Ureter (tissue), 1 donor: Measurements from ENCODE around the gene FAM118B. TPM values are rescaled to one million over a fixed set of nuclear protein-coding genes. Genes with fewer than 3 reads are reported as not detected.
"Not testable (repeated sequence)": the region's sequence is repeated elsewhere in the genome, so short reads cannot be mapped to it uniquely, and the experiment has no call there.

Source experiments
- DNase-seq: peaks from one replicate; pipeline ENCODE4 v3.0.0-alpha.2; 2020; ENCODE audit warnings: low spot score
- total RNA-seq: library from RNA; stranded (reverse); gene quantifications from one replicate; pipeline ENCODE4 v1.2.4, GENCODE V29; 2023
- donor health status: DM: yes; HTN: yes; CAD: no.

The FAM118B gene
- total RNA-seq, 1 donor from 2014 or later = 22.2 TPM

DNA sequence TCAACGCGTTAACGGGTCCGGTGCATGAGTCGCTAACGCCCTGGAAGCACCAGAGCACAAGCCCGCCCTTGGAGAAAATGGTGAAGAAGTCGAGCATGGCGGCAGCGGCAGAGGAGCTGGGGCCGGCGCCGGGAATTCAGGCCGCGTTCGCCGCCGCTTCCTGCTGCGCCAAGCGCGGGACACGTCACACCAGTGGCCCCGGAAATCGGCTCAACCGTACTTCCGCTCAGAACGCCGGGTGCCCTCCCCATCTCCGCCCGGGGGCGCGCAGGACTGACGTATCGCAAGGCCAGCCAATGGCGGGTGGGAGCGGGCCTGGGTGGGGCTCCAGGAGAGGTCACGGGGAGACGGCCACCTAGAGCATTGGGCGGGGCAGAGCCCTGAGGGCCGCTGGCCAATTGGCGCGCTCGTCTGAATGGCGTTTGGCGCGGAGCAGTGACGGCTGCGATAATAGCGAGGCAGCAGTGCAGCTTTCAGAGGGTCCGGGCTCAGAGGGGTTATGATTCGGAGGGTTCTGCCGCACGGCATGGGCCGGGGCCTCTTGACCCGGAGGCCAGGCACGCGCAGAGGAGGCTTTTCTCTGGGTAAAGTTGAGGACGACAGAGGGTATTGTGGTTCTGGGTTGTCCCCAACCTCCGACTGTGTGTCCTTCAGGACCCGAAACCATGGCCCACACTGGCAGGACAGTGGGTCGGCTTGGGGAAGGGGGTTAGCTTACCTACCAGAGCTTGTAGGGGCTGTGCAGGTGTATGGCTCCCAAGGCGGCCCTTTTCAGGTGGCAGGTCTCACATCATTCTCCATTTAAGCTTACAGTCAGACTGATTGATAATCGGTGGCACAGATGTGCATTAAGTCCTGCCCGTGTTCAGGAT, 57.4 kb downstream of the FAM118B start, which contains the start of the genes FOXRED1 and SRPRA:
TSS of gene FOXRED1 (plus strand) at position 447 of the 872 bp plus-strand sequence. CDS start at position 500, 53 bp downstream.
TSS of gene SRPRA (minus strand) at position 188 of the 872 bp plus-strand sequence. CDS start at position 97, 91 bp downstream.
- peak; percentile 100 for DNase-seq

DNA sequence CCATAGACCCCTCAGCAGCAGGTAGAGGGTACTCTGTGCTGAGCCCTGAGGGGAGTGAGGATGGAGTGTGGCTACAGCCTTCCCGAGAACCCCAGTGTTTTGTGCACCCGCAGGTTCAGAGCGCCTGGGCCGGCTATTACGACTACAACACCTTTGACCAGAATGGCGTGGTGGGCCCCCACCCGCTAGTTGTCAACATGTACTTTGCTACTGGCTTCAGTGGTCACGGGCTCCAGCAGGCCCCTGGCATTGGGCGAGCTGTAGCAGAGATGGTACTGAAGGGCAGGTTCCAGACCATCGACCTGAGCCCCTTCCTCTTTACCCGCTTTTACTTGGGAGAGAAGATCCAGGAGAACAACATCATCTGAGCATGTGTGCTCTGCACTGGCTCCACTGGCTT, 65.7 kb downstream of the FAM118B start:
- no peak for DNase-seq

DNA sequence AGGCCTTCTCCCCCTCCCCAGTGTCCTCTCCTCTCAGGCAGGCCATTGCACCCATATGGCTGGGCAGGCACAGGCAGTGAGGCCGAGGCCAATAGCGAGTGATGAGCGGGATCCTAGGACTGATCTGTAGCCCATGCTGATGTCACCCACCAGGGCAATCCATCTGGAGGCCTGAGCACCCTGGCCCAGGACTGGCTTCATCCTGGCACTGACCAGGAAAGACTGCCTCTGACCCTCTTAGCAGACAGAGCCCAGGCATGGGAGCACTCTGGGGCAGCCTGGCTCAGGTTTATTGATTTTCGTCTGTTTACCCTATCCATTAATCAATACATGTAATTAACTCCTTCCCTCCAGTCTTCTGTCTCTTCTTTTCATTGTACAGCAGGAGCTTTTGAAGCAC, 66.2 kb downstream of the FAM118B start:
- no peak for DNase-seq

- no peak for DNase-seq
Observed at GRCh38 chr11:126279191-126279590, 67.6 kb downstream of the FAM118B start.

DNA sequence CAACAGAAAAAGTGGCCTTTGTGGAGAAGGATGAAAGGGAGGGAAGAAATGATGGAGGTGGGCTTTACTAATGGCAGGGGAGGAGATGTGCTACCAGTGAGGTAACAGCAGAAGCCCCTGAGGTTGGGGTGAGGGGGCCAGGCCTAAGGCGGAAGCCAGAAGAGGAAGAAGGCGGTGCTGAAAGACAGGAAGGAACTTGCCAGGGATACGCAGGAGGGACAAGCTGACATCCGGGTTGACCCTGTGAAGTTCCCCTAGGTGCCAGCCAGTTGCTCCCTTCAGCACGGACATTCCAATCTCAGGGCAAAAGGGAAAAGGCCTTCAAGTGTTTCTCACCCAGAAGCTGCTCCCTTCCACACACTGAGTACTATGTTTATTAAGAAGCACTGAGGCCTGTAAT, 69.0 kb downstream of the FAM118B start:
- DNase-seq = no peak

DNA sequence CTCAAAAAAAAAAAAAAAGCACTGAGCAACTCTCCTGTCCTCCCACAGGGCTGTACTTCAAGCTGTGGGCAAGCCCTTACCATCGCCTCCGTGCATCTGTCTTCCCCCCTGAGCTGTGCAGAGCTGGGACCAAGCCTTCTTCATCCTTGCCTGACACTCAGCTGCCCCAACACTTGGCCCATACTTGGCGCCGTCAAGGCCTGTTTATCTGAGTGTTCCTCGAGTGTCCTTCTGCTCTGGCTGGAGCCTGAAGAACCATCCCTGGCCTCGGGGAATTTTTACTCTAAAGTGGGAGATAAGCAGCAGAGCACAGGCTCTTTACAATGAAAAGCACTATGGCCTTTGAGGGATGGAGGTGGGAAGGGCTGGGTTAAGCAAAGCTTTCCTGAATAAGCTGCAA, 69.7 kb downstream of the FAM118B start:
- no peak for DNase-seq

DNA sequence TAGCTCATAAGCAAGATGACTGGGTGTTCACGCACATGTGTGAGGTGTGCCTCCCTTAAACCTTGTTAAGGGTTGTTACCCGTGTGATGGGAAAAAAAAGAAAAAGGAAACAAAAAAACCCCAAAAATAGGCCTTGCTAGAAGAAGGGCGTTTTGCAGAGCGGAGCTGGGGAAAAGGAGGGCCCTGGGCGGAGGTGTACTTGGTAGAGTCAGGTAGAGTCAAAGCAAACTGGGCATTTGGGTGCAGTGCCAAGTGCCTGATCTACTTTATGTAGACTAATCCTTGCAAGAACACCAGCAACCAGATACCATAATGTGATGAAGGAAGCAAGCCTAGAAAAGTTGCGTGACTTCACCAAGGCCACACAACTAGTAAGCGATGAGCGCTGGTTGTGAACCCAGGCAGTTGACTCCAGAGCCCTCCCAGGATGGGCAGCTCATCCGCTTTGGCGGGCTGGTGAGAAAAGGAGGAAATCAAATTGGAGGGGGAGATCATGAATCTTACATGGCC, 70.1 kb downstream of the FAM118B start:
- DNase-seq = no peak

GRCh38 chr11:126282361-126282735, 70.8 kb downstream of the FAM118B start:
- no peak for DNase-seq

- peak; percentile 67 for DNase-seq
Observed at GRCh38 chr11:126282736-126283591, 71.4 kb downstream of the FAM118B start, which contains the start of gene TIRAP. Gene TIRAP (plus strand): TSS chr11:126283093. CDS start chr11:126290895, 7,802 bp downstream.

GRCh38 chr11:126284829-126285228, 73.2 kb downstream of the FAM118B start:
- DNase-seq = peak; percentile 79

DNA sequence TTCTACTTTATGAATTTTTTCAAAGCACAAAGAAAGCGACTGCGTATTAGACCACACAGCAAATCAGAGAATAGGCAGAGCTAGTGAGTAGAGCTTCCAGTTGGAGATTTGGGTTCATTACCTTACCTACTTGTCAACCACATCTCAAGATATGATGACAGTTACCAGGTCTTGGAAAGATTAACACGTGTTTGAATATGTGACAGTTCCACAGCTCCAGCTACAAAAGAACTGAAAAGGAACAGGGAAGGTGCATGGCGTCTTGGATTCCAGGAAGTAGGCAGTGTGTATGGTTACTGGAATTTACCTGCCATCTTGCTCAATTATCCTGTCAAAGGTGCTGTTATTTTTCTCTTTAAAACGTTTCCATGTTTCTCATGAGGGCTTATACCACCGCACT, 76.7 kb downstream of the FAM118B start:
- DNase-seq = no peak

DNA sequence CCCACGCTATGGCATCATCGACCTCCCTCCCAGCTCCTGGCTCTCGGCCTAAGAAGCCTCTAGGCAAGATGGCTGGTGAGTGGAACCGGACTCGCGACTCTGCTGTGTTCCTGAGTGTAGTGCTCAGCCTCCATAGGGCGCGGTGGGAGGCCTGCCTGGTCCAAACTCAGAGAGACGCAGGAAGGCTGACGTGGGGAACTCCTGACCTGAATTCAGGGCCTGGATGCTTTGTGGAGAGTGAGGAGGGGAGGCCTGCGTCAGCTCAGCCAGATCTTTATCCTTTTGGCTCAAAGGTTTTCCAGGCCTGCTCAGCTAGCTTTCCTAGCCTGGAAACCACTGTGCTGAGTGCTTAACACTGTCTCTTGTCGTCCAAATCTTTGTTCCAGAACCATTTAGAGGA, 79.3 kb downstream of the FAM118B start:
- DNase-seq = no peak

DNA sequence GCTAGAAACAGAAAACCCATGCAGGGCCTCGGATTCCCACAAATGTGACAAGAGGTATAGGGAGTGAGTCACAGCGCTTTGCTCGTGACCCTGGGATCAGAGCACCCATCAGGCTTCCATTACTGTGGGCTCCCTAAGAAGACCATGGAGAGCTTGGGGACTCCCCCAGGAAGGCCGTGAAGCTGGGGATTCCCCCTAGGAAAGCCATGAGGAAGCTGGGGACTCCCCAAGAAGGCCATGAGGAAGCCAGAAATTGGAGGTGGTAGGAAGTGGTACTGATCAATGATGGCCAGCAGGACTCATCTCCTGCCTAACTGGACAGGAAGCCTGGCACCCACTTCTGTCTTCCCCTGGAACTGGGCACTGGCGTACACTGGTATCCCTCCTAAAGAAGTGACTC, 82.1 kb downstream of the FAM118B start:
- DNase-seq = no peak

- no peak for DNase-seq
Observed at GRCh38 chr11:126297004-126297403, 85.4 kb downstream of the FAM118B start.

GRCh38 chr11:126303623-126304456, 92.3 kb downstream of the FAM118B start, which contains the start of gene DCPS:
Gene DCPS (plus strand): TSS chr11:126304060. CDS start chr11:126304081, 21 bp downstream.
- DNase-seq = peak; percentile 90

DNA sequence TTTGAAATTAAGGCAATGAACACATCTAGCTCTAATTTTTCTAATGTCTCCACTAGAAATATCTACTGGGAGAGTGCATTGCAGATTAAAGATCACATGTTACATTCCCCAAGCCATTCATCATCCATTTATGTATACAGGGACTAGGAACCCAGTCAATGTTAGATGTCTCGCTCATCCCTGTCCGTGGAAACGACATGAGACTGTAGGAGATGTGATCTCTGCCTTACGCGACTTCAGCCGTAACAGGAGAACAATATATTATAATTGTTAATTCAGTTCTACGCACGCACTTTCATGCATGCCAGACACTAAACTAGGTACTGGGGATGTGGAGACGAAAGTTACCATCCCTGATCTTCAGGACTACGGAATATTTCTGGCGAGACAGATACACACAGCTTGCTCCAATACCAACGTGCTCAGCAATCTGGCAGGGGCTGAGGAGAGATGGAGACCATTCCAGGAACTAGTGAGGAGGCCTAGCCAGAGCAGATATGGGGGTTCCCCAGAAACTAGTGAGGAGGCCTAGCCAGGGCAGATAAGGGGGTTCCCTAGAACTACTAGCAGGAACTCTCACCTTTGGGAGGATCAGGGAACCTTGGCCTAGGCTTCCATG, 93.0 kb downstream of the FAM118B start:
- DNase-seq = no peak

DNA sequence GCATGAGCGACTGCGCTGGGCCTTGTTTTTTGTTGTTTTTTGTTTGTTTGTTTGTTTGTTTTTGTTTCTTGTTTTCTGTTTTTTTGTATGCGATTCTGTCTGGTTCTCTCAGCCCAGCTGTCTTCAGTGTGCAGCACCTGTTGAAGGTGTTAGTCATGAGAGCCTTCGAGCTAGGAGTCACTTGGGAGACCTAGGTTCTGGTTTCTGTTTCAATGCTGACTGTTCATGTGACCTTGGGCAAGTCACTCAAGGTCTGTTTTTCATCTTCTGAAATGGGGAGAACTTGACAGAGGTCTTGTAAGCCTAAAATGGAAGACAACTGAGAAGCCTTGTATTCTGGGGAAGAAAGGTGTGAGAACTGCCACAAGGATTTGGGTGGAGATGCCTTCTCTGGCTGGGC, 94.1 kb downstream of the FAM118B start:
- no peak for DNase-seq

DNA sequence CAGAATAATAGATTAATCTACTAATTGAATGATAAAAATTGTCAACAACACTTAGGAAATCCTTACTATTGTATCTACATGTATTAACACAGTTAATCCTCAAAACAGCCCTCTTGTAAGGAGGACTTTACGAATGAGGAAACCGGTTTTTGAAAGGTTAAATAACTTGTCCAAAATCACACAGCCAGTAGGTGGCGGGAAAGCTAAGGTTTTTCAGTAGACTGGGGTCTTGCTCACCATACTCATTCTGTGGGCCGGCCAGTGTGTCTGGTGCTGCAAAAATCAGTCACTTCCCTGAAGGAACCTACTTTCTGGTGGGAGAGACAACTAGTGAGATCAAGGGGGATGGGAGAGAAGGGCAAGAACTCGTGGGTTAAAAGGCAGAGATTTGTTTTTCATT, 96.1 kb downstream of the FAM118B start:
- DNase-seq = no peak

- no peak for DNase-seq
Observed at GRCh38 chr11:126308271-126308671, 96.7 kb downstream of the FAM118B start.

DNA sequence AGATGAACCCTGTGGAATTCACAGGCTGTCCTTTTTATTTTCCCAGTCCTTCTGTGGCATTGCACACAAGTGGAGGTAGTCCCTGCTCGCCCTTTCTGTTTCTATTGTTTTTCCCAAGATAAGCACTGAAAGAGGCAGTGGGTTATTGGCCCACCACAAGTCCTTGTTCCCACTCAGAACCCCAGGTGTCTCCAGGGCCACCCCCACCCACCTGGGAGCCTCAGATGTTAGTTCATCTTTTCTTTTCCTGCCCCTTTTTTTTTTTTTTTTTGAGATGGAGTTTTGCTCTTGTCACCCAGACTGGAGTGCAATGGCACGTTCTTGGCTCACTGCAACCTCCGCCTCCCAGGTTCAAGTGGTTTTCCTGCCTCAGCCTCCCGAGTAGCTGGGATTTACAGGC, 97.2 kb downstream of the FAM118B start:
- DNase-seq = not testable (repeated sequence)
